ENCODE results near the gene KLHDC7B. TPM values are rescaled to one million over a fixed set of nuclear protein-coding genes. Genes with fewer than 3 reads are reported as not detected.
A peak's percentile ranks its signal among the peaks of the same experiment; 100 is the strongest.
"Not testable (repeated sequence)": the region's sequence is repeated elsewhere in the genome, so short reads cannot be mapped to it uniquely, and the experiment has no call there.

The KLHDC7B gene
- total RNA-seq, 2 experiments from 2014 or later: 10.6 to 12.0 TPM

DNA sequence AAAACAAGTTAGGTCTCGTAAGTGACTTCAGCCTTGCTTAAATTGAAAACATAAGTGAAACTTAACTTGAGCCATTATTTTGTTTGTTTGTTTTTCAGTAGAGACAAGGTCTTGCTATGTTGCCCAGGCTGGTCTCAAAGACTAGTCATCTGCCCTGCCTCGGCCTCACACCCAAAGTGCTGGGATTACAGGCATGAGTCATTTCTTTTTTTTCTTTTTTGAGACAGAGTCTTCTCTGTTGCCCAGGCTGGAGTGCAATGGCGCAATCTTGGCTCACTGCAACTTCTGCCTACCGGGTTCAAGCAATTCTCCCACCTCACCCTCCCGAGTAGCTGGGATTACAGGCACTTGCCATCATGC lies 4.1 kb upstream of the KLHDC7B start:
- Mint-ChIP-seq H3K4me1 (ENCODE audit: low read depth) (peaks cover 70% of the 10 kb centered on the region), H3K27ac (peak overlapping the region; percentile 88), H3K36me3 (ENCODE audit: low read depth) (peaks cover 24% of the 10 kb centered on the region)
- H3K27me3 Mint-ChIP-seq (ENCODE audit: low read depth); H3K9me3 Mint-ChIP-seq (ENCODE audit: insufficient read depth); ATAC-seq; H3K4me3 Mint-ChIP-seq; DNase-seq: not testable (repeated sequence)
- ChIA-PET CTCF (interaction anchor here (3.6 to 7.8 kb wide), 3 partner anchors 15 to 79 kb away, joined by 14 to 116 read pairs (median 39); partner anchors contain the start of genes SCO2, SYCE3 and TYMP), POLR2A (interaction anchor here (0.7 to 8.4 kb wide), 6 partner anchors 8 to 80 kb away, joined by 3 to 335 read pairs (median 52); partner anchors contain the start of genes LMF2, NCAPH2, SCO2 and SYCE3)

DNA sequence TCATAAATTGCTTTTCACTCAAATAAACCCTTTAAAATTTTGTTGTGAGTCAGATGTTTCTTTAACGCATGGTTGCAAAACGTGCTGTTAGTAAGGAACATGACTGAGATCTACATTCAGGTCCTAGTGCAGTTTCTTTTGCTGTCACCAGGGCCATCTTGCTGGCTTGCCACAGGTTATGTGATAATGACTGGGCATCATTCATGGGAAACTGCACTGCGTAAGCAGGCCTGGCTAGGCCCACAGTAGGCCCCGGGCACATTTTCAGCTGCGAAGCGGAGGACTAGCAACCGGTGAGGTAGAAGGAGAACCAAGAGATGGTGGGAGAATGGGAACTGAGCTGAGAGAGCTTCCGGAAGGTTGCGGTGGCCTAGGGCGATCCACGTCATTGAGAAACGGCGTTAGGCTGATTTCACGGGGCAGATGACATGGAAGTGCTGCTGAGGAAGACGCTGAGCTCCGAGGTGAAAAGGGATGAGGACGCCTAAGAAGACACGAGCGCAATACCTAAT lies 3.2 kb upstream of the KLHDC7B start:
- ChIA-PET CTCF (interaction anchor here (1.2 kb wide), 1 partner anchor 17 kb away, joined by 5 read pairs; the partner anchor contains the start of gene SCO2), POLR2A (interaction anchor here (8.4 kb wide), 1 partner anchor 14 kb away, joined by 335 read pairs; the partner anchor contains the start of genes SCO2 and TYMP)
- Mint-ChIP-seq H3K27me3 (ENCODE audit: low read depth) (no peaks in the 10 kb centered on the region), H3K4me1 (ENCODE audit: low read depth) (peaks cover 68% of the 10 kb centered on the region), H3K27ac (peak overlapping the region; percentile 88), H3K4me3 (no peak overlapping the region), H3K36me3 (ENCODE audit: low read depth) (peaks cover 24% of the 10 kb centered on the region), H3K9me3 (ENCODE audit: insufficient read depth) (no peaks in the 10 kb centered on the region)
- ATAC-seq (no peak), DNase-seq (no peak)

DNA sequence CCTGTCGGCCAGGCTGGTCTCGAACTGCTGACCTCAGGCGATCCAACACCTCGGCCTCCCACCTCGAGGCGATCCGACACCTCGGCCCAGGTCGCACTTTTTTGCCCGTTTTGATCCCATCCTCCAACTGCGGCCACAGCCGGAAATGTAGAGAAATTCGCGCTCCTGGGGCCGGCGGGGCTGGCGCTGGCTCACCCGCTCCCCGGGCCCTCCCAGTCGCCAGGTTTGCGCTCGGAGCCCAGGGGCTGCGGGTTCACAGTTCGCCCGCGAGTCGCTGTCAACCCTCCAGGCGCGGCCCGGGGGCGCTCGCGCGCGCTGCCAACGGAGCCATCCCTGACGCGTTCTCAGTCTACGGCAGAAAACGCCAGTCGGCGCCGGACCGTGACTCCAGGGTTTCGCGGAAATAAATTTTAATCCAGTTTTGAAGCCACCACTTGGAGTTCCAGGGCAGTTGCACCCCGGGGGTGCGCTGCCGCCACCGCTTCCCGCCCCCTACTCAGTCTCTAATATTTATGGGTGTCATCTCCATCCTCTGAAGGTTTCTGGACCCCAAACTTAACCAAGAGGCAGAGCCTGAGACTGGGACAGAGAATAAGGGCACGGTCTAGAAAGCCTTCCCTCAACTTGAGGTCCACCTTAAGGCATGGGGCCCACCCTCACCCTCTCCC lies 1.5 kb upstream of the KLHDC7B start:
- Mint-ChIP-seq H3K9me3 (ENCODE audit: insufficient read depth) (no peaks in the 10 kb centered on the region), H3K4me1 (ENCODE audit: low read depth) (peaks cover 61% of the 10 kb centered on the region), H3K27me3 (ENCODE audit: low read depth) (no peaks in the 10 kb centered on the region), H3K36me3 (ENCODE audit: low read depth) (peaks cover 19% of the 10 kb centered on the region), H3K4me3 (peak overlapping the region; percentile 60), H3K27ac (peak overlapping the region; percentile 86)
- POLR2A ChIA-PET: interaction anchor here (0.7 to 8.4 kb wide), 8 partner anchors 14 to 300 kb away, joined by 3 to 142 read pairs (median 8); partner anchors contain the start of genes CHKB, LMF2, NCAPH2 and SCO2
- ATAC-seq: peak; percentile 60
- DNase-seq: peak; percentile 91
- CTCF ChIA-PET: interaction anchor here (0.6 to 5.5 kb wide), 7 partner anchors 11 to 77 kb away, joined by 3 to 57 read pairs (median 6); partner anchors contain the start of genes SCO2 and SYCE3

DNA sequence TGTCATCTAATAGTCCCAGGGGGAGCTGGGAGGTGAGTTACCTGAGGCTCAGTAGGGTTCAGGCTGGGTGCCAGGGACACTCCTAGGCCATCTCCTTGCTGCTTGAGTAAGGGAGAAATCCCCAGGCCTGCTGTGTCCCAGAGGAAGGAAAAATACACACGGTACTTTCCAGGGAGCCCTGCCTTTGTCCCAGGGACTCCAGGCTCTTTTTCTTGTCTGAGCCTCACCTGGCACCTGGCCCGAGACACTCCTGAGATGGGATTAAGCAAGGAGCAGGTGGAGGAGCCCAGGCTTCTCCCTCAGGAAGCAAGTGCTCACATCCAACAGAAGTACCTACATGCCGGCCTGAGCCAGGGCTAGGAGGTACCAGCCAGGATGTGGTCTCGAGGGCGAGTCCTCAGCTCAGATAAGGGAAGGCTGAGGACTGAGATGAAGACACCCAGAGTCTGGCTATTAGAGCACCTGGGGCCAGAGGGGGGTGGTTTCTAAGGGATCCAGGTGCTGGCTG lies 899 bp upstream of the KLHDC7B start:
- H3K27me3 Mint-ChIP-seq (ENCODE audit: low read depth): no peaks in the 10 kb centered on the region
- ChIA-PET CTCF (interaction anchor here (0.6 to 5.5 kb wide), 6 partner anchors 10 to 76 kb away, joined by 3 to 57 read pairs (median 8); partner anchors contain the start of genes SCO2 and SYCE3), POLR2A (interaction anchor here (0.7 to 8.4 kb wide), 10 partner anchors 15 to 300 kb away, joined by 3 to 142 read pairs (median 4); partner anchors contain the start of genes CHKB, LMF2, NCAPH2 and SCO2)
- no peaks in the 10 kb centered on the region for H3K9me3 Mint-ChIP-seq (ENCODE audit: insufficient read depth)
- DNase-seq (peak; percentile 59), ATAC-seq (peak; percentile 27)
- H3K27ac Mint-ChIP-seq: peak overlapping the region; percentile 86
- H3K4me3 Mint-ChIP-seq: peak overlapping the region; percentile 60
- H3K36me3 Mint-ChIP-seq (ENCODE audit: low read depth): peaks cover 14% of the 10 kb centered on the region
- peaks cover 57% of the 10 kb centered on the region for H3K4me1 Mint-ChIP-seq (ENCODE audit: low read depth)

DNA sequence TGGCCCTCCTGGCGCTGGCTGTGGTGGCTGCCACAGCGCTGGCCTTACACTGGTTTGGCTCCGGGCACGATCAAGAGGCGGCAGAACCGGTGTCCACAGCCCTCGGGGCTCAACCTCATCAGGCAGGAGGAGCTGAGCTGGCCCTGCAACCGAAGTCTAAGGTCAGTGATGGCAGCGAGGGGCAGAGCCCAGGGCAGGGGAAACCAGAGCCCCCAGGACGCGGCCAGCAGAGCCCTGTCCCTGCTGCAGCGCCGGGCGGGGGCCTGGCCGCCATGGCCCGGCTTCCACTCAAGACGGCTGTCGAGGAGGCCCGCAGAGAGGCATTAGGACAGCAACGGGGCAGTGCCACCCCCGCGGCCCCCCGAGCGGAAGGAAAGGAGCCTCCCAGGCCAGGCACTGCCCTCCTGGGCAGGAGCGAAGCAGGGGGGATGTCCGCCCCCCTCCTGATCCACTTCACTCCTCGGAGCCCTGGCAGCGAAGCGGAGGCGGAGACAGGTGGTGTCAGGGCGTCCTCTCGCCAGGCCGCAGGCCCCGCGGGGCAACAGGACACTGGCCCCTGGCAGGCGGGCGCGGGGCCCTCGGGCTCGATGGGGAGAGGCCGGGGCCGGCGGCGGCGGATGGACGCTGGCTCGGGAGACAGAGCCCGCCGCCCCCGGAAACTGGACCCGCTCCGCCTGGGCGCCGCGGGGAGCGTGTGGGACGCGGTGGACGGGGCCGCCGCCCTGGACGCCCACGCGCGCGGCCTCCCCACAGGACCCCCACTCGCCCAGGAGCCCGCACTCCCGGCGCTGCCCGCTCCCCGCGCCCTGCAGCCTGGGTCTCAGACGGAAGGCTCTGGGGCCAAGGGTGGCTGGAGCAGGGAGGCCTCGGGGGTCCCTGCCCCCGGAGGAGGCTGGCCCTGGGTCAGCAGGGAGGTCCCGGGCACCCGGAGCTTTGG lies 895 bp downstream of the KLHDC7B start:
- ChIA-PET POLR2A (interaction anchor here (0.8 to 8.4 kb wide), 9 partner anchors 7 to 74 kb away, joined by 3 to 142 read pairs (median 13); partner anchors contain the start of genes CHKB, SCO2, SYCE3 and TYMP), CTCF (interaction anchor here (1.1 to 5.5 kb wide), 7 partner anchors 8 to 74 kb away, joined by 5 to 57 read pairs (median 21); partner anchors contain the start of genes SCO2, SYCE3 and TYMP)
- no peaks in the 10 kb centered on the region for H3K27me3 Mint-ChIP-seq (ENCODE audit: low read depth)
- ATAC-seq (no peak), DNase-seq (no peak)
- peaks cover 50% of the 10 kb centered on the region for H3K4me1 Mint-ChIP-seq (ENCODE audit: low read depth)
- H3K9me3 Mint-ChIP-seq (ENCODE audit: insufficient read depth): no peaks in the 10 kb centered on the region
- H3K4me3 Mint-ChIP-seq: peak overlapping the region; percentile 57
- H3K36me3 Mint-ChIP-seq (ENCODE audit: low read depth): peaks cover 14% of the 10 kb centered on the region
- H3K27ac Mint-ChIP-seq: peak overlapping the region; percentile 86

GRCh38 chr22:50547263-50547985 lies 1.7 kb downstream of the KLHDC7B start:
- DNase-seq: no peak
- Mint-ChIP-seq H3K27me3 (ENCODE audit: low read depth) (no peaks in the 10 kb centered on the region), H3K4me1 (ENCODE audit: low read depth) (peaks cover 42% of the 10 kb centered on the region), H3K27ac (peak overlapping the region; percentile 84), H3K9me3 (ENCODE audit: insufficient read depth) (no peaks in the 10 kb centered on the region), H3K36me3 (ENCODE audit: low read depth) (peaks cover 8% of the 10 kb centered on the region), H3K4me3 (peak overlapping the region; percentile 65)
- ChIA-PET CTCF (interaction anchor here (1.1 to 5.5 kb wide), 7 partner anchors 8 to 74 kb away, joined by 3 to 57 read pairs (median 20); partner anchors contain the start of genes SCO2, SYCE3 and TYMP), POLR2A (interaction anchor here (0.9 to 8.4 kb wide), 11 partner anchors 8 to 77 kb away, joined by 3 to 142 read pairs (median 11); partner anchors contain the start of genes CHKB, CPT1B, LMF2 and NCAPH2)
- ATAC-seq: no peak

DNA sequence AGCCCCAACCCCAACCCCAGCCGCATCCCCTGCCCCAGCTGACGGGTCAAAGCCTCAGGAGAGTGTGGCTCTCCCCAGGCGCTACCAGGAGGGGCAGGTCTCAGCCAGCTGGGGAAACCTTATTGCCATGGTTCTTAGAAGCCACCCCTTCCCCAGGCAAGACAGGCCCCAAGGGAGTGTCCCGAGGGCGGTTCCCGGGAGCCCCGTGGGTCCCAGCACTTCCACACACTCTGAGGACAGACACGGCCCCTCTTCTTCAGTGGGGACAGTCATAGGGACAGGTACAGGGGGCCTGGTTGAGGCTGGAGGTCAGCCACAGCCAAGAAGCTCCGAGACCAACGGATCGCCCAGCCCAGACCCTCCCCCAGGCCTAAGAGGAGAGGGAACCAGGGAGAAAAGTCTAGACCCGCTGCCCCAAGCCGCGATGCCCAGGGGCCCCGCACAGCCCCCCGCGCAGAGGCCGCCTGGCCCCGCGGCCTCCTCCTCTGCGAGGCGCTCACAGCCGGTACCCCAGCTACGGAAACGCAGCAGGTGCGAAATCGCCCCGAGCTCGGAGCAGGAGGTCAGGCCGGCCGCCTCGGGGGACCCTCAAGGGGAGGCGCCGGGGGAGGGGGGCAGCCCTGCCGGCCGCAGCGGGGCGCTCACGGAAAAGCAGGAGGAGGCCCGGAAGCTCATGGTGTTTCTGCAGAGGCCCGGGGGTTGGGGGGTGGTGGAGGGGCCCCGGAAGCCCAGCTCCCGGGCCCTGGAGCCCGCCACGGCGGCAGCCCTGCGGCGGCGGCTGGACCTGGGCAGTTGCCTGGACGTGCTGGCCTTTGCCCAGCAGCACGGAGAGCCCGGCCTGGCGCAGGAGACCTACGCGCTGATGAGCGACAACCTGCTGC lies 2.6 kb downstream of the KLHDC7B start:
- Mint-ChIP-seq H3K4me3 (peak overlapping the region; percentile 68), H3K4me1 (ENCODE audit: low read depth) (peaks cover 39% of the 10 kb centered on the region), H3K27ac (peak overlapping the region; percentile 89), H3K27me3 (ENCODE audit: low read depth) (no peaks in the 10 kb centered on the region), H3K9me3 (ENCODE audit: insufficient read depth) (no peaks in the 10 kb centered on the region), H3K36me3 (ENCODE audit: low read depth) (peaks cover 6% of the 10 kb centered on the region)
- CTCF ChIA-PET: interaction anchor here (0.6 to 5.5 kb wide), 11 partner anchors 9 to 75 kb away, joined by 3 to 57 read pairs (median 5); partner anchors contain the start of genes CHKB, LMF2, NCAPH2 and SCO2
- DNase-seq (peak; percentile 74), ATAC-seq (peak; percentile 37)
- POLR2A ChIA-PET: interaction anchor here (0.6 to 8.4 kb wide), 15 partner anchors 9 to 78 kb away, joined by 3 to 142 read pairs (median 9); partner anchors contain the start of genes CHKB, CPT1B, LMF2 and NCAPH2

DNA sequence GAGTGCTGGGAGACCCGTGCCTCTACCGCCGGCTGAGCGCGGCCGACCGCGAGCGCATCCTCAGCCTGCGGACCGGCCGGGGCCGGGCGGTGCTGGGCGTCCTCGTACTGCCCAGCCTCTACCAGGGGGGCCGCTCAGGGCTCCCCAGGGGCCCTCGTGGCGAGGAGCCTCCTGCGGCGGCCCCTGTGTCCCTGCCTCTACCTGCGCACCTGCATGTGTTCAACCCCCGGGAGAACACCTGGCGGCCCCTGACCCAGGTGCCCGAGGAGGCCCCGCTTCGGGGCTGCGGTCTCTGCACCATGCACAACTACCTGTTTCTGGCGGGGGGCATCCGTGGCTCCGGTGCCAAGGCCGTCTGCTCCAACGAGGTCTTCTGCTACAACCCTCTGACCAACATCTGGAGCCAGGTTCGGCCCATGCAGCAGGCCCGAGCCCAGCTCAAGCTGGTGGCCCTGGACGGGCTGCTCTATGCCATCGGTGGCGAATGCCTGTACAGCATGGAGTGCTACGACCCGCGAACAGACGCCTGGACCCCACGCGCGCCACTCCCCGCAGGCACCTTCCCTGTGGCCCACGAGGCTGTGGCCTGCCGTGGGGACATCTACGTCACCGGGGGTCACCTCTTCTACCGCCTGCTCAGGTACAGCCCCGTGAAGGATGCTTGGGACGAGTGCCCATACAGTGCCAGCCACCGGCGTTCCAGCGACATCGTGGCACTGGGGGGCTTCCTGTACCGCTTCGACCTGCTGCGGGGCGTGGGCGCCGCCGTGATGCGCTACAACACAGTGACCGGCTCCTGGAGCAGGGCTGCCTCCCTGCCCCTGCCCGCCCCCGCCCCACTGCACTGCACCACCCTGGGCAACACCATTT lies 3.5 kb downstream of the KLHDC7B start:
- peak; percentile 8 for ATAC-seq
- no peaks in the 10 kb centered on the region for H3K27me3 Mint-ChIP-seq (ENCODE audit: low read depth)
- H3K4me3 Mint-ChIP-seq: peak overlapping the region; percentile 77
- no peaks in the 10 kb centered on the region for H3K9me3 Mint-ChIP-seq (ENCODE audit: insufficient read depth)
- DNase-seq: no peak
- H3K27ac Mint-ChIP-seq: peak overlapping the region; percentile 86
- peaks cover 39% of the 10 kb centered on the region for H3K4me1 Mint-ChIP-seq (ENCODE audit: low read depth)
- H3K36me3 Mint-ChIP-seq (ENCODE audit: low read depth): peaks cover 6% of the 10 kb centered on the region
- CTCF ChIA-PET: interaction anchor here (0.9 to 5.5 kb wide), 7 partner anchors 9 to 71 kb away, joined by 3 to 57 read pairs (median 20); partner anchors contain the start of genes CHKB, SCO2 and SYCE3
- POLR2A ChIA-PET: interaction anchor here (1.0 to 8.4 kb wide), 12 partner anchors 9 to 72 kb away, joined by 3 to 142 read pairs (median 10); partner anchors contain the start of genes CHKB, SCO2, SYCE3 and TYMP

DNA sequence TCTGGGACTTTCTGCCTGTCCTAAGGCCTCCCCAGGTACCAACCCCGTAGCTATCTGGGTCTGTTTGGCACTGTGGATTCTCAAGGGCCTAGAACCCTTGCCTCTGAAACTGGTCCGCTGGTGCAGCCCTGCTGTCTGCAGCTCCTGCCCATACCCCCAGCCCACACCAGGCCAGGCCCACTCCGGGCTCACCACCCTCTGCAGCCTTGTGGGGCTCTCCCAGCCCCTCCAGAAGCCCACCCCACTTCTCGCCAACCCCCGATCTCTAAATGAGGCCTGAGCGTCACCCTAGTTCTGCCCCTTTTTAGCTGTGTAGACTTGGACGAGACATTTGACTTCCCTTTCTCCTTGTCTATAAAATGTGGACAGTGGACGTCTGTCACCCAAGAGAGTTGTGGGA lies 4.7 kb downstream of the KLHDC7B start:
- ATAC-seq: no peak
- no peak for DNase-seq
- Mint-ChIP-seq H3K9me3 (ENCODE audit: insufficient read depth) (no peaks in the 10 kb centered on the region), H3K27me3 (ENCODE audit: low read depth) (peaks cover 2% of the 10 kb centered on the region), H3K27ac (peak overlapping the region; percentile 83), H3K36me3 (ENCODE audit: low read depth) (peaks cover 6% of the 10 kb centered on the region), H3K4me1 (ENCODE audit: low read depth) (peaks cover 26% of the 10 kb centered on the region), H3K4me3 (peak overlapping the region; percentile 74)
- ChIA-PET POLR2A (interaction anchor here (0.9 to 8.4 kb wide), 6 partner anchors 11 to 71 kb away, joined by 3 to 142 read pairs (median 54); partner anchors contain the start of genes CHKB, SCO2 and TYMP), CTCF (interaction anchor here (1.4 to 5.1 kb wide), 4 partner anchors 11 to 70 kb away, joined by 4 to 38 read pairs (median 12); partner anchors contain the start of genes SCO2 and SYCE3)
